ENCODE results near the gene MYT1. TPM values are rescaled to one million over a fixed set of nuclear protein-coding genes. Genes with fewer than 3 reads are reported as not detected.

MYT1 gene
- total and polyA plus RNA-seq, 2 of the 13 experiments (the other 11 are each of a cell fraction or from before 2014, with no cell fraction given), result 0.58 to 2.5 TPM

DNA sequence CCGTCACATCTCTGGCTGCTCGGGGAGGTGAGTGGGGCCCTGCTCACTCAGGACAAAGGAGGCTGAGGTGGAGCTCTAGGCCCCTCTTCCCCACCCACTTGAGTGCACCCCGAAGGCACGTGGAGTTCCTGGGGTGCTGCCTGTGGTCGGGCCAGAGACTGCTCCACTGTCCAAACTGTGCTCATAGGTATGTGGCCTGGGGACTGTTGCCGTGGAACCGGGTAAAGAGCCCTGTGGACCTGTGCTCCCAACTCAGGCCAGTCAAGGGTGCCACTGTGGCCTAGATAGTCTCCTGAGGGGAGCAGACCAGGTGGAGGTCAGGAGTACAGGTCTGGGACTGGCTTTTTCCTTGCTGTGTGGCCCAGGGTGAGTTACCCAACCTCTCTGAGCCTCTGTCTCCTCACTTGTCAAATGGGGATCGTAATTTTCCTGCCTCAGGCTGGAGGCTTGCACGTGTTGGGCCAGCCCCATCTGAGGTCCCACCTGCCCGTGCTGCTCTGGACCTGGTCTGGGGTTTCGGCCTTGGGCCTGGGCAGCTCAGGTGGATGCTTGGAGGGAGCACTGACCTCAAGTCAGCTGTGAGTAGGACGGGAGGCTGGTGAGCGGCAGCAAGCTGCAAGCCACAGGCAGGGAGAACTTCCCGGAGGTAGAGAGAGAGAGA is 44.4 kb upstream of the MYT1 start (continued):
- TF ChIP-seq, protein P1, sequence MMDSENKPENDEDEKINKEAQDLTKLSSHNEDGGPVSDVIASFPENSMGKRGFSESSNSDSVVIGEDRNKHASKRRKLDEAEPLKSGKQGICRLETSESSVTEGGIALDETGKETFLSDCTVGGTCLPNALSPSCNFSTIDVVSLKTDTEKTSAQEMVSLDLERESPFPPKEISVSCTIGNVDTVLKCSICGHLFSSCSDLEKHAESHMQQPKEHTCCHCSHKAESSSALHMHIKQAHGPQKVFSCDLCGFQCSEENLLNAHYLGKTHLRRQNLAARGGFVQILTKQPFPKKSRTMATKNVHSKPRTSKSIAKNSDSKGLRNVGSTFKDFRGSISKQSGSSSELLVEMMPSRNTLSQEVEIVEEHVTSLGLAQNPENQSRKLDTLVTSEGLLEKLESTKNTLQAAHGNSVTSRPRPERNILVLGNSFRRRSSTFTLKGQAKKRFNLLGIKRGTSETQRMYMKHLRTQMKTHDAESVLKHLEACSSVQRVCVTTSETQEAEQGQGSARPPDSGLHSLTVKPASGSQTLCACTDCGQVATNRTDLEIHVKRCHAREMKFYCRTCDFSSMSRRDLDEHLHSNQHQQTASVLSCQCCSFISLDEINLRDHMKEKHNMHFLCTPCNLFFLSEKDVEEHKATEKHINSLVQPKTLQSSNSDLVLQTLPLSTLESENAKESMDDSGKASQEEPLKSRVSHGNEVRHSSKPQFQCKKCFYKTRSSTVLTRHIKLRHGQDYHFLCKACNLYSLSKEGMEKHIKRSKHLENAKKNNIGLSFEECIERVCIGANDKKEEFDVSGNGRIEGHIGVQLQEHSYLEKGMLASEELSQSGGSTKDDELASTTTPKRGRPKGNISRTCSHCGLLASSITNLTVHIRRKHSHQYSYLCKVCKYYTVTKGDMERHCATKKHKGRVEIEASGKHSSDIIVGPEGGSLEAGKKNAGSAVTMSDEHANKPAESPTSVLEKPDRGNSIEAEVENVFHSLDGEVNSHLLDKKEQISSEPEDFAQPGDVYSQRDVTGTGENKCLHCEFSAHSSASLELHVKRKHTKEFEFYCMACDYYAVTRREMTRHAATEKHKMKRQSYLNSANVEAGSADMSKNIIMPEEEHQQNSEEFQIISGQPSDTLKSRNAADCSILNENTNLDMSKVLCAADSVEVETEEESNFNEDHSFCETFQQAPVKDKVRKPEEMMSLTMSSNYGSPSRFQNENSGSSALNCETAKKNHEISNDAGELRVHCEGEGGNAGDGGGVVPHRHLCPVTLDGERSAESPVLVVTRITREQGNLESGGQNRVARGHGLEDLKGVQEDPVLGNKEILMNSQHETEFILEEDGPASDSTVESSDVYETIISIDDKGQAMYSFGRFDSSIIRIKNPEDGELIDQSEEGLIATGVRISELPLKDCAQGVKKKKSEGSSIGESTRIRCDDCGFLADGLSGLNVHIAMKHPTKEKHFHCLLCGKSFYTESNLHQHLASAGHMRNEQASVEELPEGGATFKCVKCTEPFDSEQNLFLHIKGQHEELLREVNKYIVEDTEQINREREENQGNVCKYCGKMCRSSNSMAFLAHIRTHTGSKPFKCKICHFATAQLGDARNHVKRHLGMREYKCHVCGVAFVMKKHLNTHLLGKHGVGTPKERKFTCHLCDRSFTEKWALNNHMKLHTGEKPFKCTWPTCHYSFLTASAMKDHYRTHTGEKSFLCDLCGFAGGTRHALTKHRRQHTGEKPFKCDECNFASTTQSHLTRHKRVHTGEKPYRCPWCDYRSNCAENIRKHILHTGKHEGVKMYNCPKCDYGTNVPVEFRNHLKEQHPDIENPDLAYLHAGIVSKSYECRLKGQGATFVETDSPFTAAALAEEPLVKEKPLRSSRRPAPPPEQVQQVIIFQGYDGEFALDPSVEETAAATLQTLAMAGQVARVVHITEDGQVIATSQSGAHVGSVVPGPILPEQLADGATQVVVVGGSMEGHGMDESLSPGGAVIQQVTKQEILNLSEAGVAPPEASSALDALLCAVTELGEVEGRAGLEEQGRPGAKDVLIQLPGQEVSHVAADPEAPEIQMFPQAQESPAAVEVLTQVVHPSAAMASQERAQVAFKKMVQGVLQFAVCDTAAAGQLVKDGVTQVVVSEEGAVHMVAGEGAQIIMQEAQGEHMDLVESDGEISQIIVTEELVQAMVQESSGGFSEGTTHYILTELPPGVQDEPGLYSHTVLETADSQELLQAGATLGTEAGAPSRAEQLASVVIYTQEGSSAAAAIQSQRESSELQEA (CRISPR knock-in tag; IDR thresholded peaks at IDR 0.05; ENCODE audit: not compliant biosample characterization), result peak; percentile 42
- TF ChIP-seq GABPB1 (CRISPR knock-in tag; IDR thresholded peaks at IDR 0.05), result 0 out of 2 replicates have a peak, but pooled peaks have one; percentile 30
- no peak for TF ChIP-seq TRIM24 (CRISPR knock-in tag; IDR thresholded peaks at IDR 0.05)
- TF ChIP-seq ZNF850 (CRISPR knock-in tag; conservative IDR thresholded peaks at IDR 0.05), result no peak
- 0 out of 2 replicates have a peak, but pooled peaks have one; percentile 10 for TF ChIP-seq HDAC1 (CRISPR knock-in tag; IDR thresholded peaks at IDR 0.05)
- TF ChIP-seq, protein P2, sequence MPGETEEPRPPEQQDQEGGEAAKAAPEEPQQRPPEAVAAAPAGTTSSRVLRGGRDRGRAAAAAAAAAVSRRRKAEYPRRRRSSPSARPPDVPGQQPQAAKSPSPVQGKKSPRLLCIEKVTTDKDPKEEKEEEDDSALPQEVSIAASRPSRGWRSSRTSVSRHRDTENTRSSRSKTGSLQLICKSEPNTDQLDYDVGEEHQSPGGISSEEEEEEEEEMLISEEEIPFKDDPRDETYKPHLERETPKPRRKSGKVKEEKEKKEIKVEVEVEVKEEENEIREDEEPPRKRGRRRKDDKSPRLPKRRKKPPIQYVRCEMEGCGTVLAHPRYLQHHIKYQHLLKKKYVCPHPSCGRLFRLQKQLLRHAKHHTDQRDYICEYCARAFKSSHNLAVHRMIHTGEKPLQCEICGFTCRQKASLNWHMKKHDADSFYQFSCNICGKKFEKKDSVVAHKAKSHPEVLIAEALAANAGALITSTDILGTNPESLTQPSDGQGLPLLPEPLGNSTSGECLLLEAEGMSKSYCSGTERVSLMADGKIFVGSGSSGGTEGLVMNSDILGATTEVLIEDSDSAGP (CRISPR knock-in tag; IDR thresholded peaks at IDR 0.05; ENCODE audit: borderline replicate concordance), result peak; percentile 15; the same call in 1 of the 2 replicates
- TF ChIP-seq SIN3B (IDR thresholded peaks at IDR 0.05; ENCODE audit: low read length), result no peak
- 0 out of 2 replicates have a peak, but pooled peaks have one; percentile 15 for TF ChIP-seq ZNF292 (CRISPR knock-in tag; IDR thresholded peaks at IDR 0.05; ENCODE audit: borderline replicate concordance, low read depth)
- TF ChIP-seq ZNF724P (CRISPR knock-in tag; IDR thresholded peaks at IDR 0.05; ENCODE audit: borderline replicate concordance), result 0 out of 2 replicates have a peak, but pooled peaks have one; percentile 49
- TF ChIP-seq, protein P3, sequence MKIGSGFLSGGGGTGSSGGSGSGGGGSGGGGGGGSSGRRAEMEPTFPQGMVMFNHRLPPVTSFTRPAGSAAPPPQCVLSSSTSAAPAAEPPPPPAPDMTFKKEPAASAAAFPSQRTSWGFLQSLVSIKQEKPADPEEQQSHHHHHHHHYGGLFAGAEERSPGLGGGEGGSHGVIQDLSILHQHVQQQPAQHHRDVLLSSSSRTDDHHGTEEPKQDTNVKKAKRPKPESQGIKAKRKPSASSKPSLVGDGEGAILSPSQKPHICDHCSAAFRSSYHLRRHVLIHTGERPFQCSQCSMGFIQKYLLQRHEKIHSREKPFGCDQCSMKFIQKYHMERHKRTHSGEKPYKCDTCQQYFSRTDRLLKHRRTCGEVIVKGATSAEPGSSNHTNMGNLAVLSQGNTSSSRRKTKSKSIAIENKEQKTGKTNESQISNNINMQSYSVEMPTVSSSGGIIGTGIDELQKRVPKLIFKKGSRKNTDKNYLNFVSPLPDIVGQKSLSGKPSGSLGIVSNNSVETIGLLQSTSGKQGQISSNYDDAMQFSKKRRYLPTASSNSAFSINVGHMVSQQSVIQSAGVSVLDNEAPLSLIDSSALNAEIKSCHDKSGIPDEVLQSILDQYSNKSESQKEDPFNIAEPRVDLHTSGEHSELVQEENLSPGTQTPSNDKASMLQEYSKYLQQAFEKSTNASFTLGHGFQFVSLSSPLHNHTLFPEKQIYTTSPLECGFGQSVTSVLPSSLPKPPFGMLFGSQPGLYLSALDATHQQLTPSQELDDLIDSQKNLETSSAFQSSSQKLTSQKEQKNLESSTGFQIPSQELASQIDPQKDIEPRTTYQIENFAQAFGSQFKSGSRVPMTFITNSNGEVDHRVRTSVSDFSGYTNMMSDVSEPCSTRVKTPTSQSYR (CRISPR knock-in tag; IDR thresholded peaks at IDR 0.05; ENCODE audit: borderline replicate concordance), result no peak
- no peak for TF ChIP-seq MEF2D (CRISPR knock-in tag; IDR thresholded peaks at IDR 0.05)
- TF ChIP-seq ZNF205 (CRISPR knock-in tag; IDR thresholded peaks at IDR 0.05), result 0 out of 2 replicates have a peak, but pooled peaks have one; percentile 33
- peak; percentile 48; the same call in 1 of the 2 replicates for TF ChIP-seq ZNF274 (CRISPR knock-in tag; IDR thresholded peaks at IDR 0.05)
- TF ChIP-seq ZFP37 (CRISPR knock-in tag; IDR thresholded peaks at IDR 0.05; ENCODE audit: borderline replicate concordance), result no peak
- TF ChIP-seq KDM5B (CRISPR knock-in tag; IDR thresholded peaks at IDR 0.05; ENCODE audit: borderline replicate concordance), result 0 out of 2 replicates have a peak, but pooled peaks have one; percentile 12
- TF ChIP-seq, protein P4, sequence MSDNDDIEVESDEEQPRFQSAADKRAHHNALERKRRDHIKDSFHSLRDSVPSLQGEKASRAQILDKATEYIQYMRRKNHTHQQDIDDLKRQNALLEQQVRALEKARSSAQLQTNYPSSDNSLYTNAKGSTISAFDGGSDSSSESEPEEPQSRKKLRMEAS (IDR thresholded peaks at IDR 0.05), result peak; percentile 17; the same call in 1 of the 2 replicates

Data from HepG2 (cell line).